ENCODE measurements around the gene SLC41A1. TPM values are rescaled to one million over a fixed set of nuclear protein-coding genes. Genes with fewer than 3 reads are reported as not detected.

SLC41A1 gene
- total and polyA plus RNA-seq, 2 experiments from 2014 or later: 11.8 to 30.0 TPM

GRCh38 chr1:205767248-205767647 lies 45.8 kb downstream of the SLC41A1 start:
- Histone ChIP-seq H3F3A (replicated peaks; ENCODE audit: low read depth) (0 out of 2 replicates have a peak, but pooled peaks cover 3% of the 10 kb centered on the region), H3K4me3 (no peak overlapping the region), H3K36me3 (ENCODE audit: insufficient read depth) (no peaks in the 10 kb centered on the region), H3K4me1 (ENCODE audit: insufficient read depth) (no peaks in the 10 kb centered on the region), H2AFZ (no peak overlapping the region), H3K27me3 (ENCODE audit: insufficient read depth) (peaks cover under 1% of the 10 kb centered on the region; the same call in 1 of the 2 replicates), H3K4me2 (no peak overlapping the region), H3K27ac (ENCODE audit: low read depth) (no peak overlapping the region), H3K9me2 (ENCODE audit: insufficient read depth) (no peaks in the 10 kb centered on the region), H4K20me1 (replicated peaks; ENCODE audit: insufficient read depth) (no peaks in the 10 kb centered on the region), H3K79me2 (replicated peaks; ENCODE audit: insufficient read depth) (no peaks in the 10 kb centered on the region)
- peaks cover 5% of the 10 kb centered on the region for H3K27me3 Mint-ChIP-seq (ENCODE audit: insufficient read depth, low read depth, poor library complexity)
- ATAC-seq (no peak), DNase-seq (ENCODE audit: low spot score) (no peak)
- H3K36me3 Mint-ChIP-seq (ENCODE audit: low read depth): no peaks in the 10 kb centered on the region
- 0 out of 3 replicates have a peak, but pooled peaks cover 3% of the 10 kb centered on the region for H3K4me1 Mint-ChIP-seq
- H3K27ac Mint-ChIP-seq: no peak overlapping the region
- H3K4me3 Mint-ChIP-seq: no peak overlapping the region
- H3K9me3 Mint-ChIP-seq: no peaks in the 10 kb centered on the region
- TF ChIP-seq CTCF (conservative IDR thresholded peaks at IDR 0.05; ENCODE audit: low read depth in 2 of 2) (no peak), ETS1 (IDR thresholded peaks at IDR 0.05) (no peak), EZH2 (IDR thresholded peaks at IDR 0.05; ENCODE audit: low read depth, unreplicated experiment) (no peak), ZNF114 (CRISPR knock-in tag; IDR thresholded peaks at IDR 0.05) (no peak), JUNB (IDR thresholded peaks at IDR 0.05; ENCODE audit: unreplicated experiment) (no peak), REST (IDR thresholded peaks at IDR 0.05; ENCODE audit: unreplicated experiment) (no peak), POLR2AphosphoS5 (IDR thresholded peaks at IDR 0.05; ENCODE audit: low read depth) (no peak), CREB1 (CRISPR knock-in tag; IDR thresholded peaks at IDR 0.05; ENCODE audit: low read depth) (no peak), NANOG (IDR thresholded peaks at IDR 0.05; ENCODE audit: borderline replicate concordance) (no peak), EZH2phosphoT487 (IDR thresholded peaks at IDR 0.05; ENCODE audit: unreplicated experiment) (no peak), ZNF331 (CRISPR knock-in tag; IDR thresholded peaks at IDR 0.05; ENCODE audit: low read depth) (no peak), STAT1 (IDR thresholded peaks at IDR 0.05; ENCODE audit: unreplicated experiment) (no peak), ZNF462 (CRISPR knock-in tag; IDR thresholded peaks at IDR 0.05) (no peak)
